HepG2 (cell line): ENCODE results near the gene PTAFR. TPM values are rescaled to one million over a fixed set of nuclear protein-coding genes. Genes with fewer than 3 reads are reported as not detected.
A peak's percentile ranks its signal among the peaks of the same experiment; 100 is the strongest.

ENCODE experiments used
- ATAC-seq: fragments of 200-7000 bp; cut with Tn5 transposase; 3 replicates; pipeline ENCODE4 v1.9.1; 2020; ENCODE audit warnings: mild to moderate bottlenecking, moderate library complexity
- BruUV-seq: library from RNA; stranded (reverse); fragments of 400-500 nt; replicated peaks from 2 replicates; lab custom pipeline; 2021; lab: Mats Ljungman, UMichigan
- CTCF ChIA-PET: fragments of 300-600 bp; formaldehyde crosslinking; extraction: SDS; loops from one replicate; lab custom pipeline; 2021; ENCODE audit warnings: low total read pairs, inconsistent platforms, low intra/inter-chr PET ratio; lab: Yijun Ruan, JAX
- POLR2A ChIA-PET: fragments of 350-600 bp; sonication (Branson Sonifier 250); formaldehyde crosslinking; loops from one replicate; lab custom pipeline; 2020; ENCODE audit warnings: antibody characterized with exemption, inconsistent platforms; lab: Yijun Ruan, JAX
- DNase-seq: peaks from one replicate; pipeline ENCODE4 v3.0.0-alpha.2; 2015; ENCODE audit warnings: low spot score
- FAIRE-seq: peaks from 3 replicates; lab custom pipeline; 2011; peaks lifted over from hg19 to GRCh38; lab: Jason Lieb, UNC
- H2AFZ ChIP-seq: one replicate; pipeline ENCODE4 v1.6.1; 2011; ENCODE audit warnings: low read length, inconsistent platforms
- H3K27ac ChIP-seq: fragments of 300-600 bp; 3 replicates; pipeline ENCODE4 v1.8.0; 2011; ENCODE audit warnings: mixed run types, mild to moderate bottlenecking, mixed read lengths, low read length, inconsistent platforms; ENCODE audit not compliant: insufficient read depth; ENCODE audit errors: extremely low read length
- H3K27me3 ChIP-seq, 2 experiments: fragments of 200-600 bp in 1 of 2; 2 replicates in 1 of 2; 3 replicates in 1 of 2; pipeline versions ENCODE4 v1.6.0 to v1.8.0; 2011; ENCODE audit warnings: low read length in 2 of 2, mild to moderate bottlenecking in 2 of 2, moderate library complexity in 2 of 2, inconsistent platforms in 1 of 2; ENCODE audit not compliant: insufficient read depth in 2 of 2, control insufficient read depth in 1 of 2
- H3K36me3 ChIP-seq, 2 experiments: fragments of 200-600 bp in 1 of 2; replicated peaks in 1 of 2; 2 replicates in 1 of 2; 3 replicates in 1 of 2; pipeline versions ENCODE4 v1.5.1 to v1.8.0; 2011; ENCODE audit warnings: low read length in 2 of 2, inconsistent platforms in 1 of 2; ENCODE audit not compliant: insufficient read depth in 2 of 2, control insufficient read depth in 1 of 2
- H3K4me1 ChIP-seq: 2 replicates; pipeline ENCODE4 v1.5.1; 2012; ENCODE audit warnings: low read length, inconsistent platforms; ENCODE audit not compliant: insufficient read depth
- H3K4me2 ChIP-seq: 2 replicates; pipeline ENCODE4 v1.6.0; 2011; ENCODE audit warnings: low read depth, low read length, inconsistent platforms
- H3K4me3 ChIP-seq, 3 experiments: fragments of 200-600 bp in 1 of 3; sonication (generic), shearing (Covaris generic) in 1 of 3; replicated peaks in 1 of 3; 2 replicates each; pipeline ENCODE4 v1.5.1; 2011 to 2016; ENCODE audit warnings: low read length in 3 of 3, inconsistent platforms in 2 of 3, low read depth in 2 of 3, mild to moderate bottlenecking in 2 of 3, control low read depth in 1 of 3, mixed read lengths in 1 of 3; ENCODE audit not compliant: insufficient read depth in 1 of 3
- H3K79me2 ChIP-seq: one replicate; pipeline ENCODE4 v1.6.1; 2011; ENCODE audit warnings: low read length, inconsistent platforms; ENCODE audit not compliant: insufficient read depth
- H3K9ac ChIP-seq: 2 replicates; pipeline ENCODE4 v1.6.0; 2011; ENCODE audit warnings: mild to moderate bottlenecking, low read depth, low read length, inconsistent platforms; ENCODE audit not compliant: insufficient read depth
- H3K9me3 ChIP-seq: 2 replicates; pipeline ENCODE4 v1.5.1; 2012; ENCODE audit warnings: mild to moderate bottlenecking, low read length
- H4K20me1 ChIP-seq: 2 replicates; pipeline ENCODE4 v1.6.0; 2011; ENCODE audit warnings: inconsistent platforms, mild to moderate bottlenecking, low read length, moderate library complexity; ENCODE audit not compliant: insufficient read depth
- AKAP8 ChIP-seq: sonication (generic); formaldehyde crosslinking; IDR thresholded peaks from 2 replicates; pipeline ENCODE4 v1.5.1; 2020; ENCODE audit warnings: mild to moderate bottlenecking, missing genetic modification reagents
- ARID5B ChIP-seq: IDR thresholded peaks from 2 replicates; pipeline ENCODE4 v1.4.0; 2020; ENCODE audit warnings: mild to moderate bottlenecking, missing genetic modification reagents
- CAMTA2 ChIP-seq: sonication (generic); formaldehyde crosslinking; IDR thresholded peaks from 2 replicates; pipeline ENCODE4 v1.4.0; 2020; ENCODE audit warnings: mild to moderate bottlenecking, missing genetic modification reagents, borderline replicate concordance
- CBX5 ChIP-seq: sonication (generic); formaldehyde crosslinking; IDR thresholded peaks from 2 replicates; pipeline ENCODE4 v1.4.0; 2020; ENCODE audit warnings: missing genetic modification reagents, borderline replicate concordance
- GATAD2A ChIP-seq: IDR thresholded peaks from 2 replicates; pipeline ENCODE4 v1.6.1; 2016
- NFRKB ChIP-seq: fragments of 450-650 bp; IDR thresholded peaks from 2 replicates; pipeline ENCODE4 v1.6.1; 2017
- RARA ChIP-seq: IDR thresholded peaks from 2 replicates; pipeline ENCODE4 v1.6.1; 2016; ENCODE audit warnings: missing genetic modification reagents, missing compliant biosample characterization
- SKI ChIP-seq: fragments of 450-650 bp; IDR thresholded peaks from one replicate; pipeline ENCODE4 v1.6.1; 2018; ENCODE audit warnings: mild to moderate bottlenecking; ENCODE audit not compliant: partially characterized antibody
- TP53 ChIP-seq: sonication (generic); formaldehyde crosslinking; conservative IDR thresholded peaks from 2 replicates; pipeline ENCODE4 v1.4.0; 2020; ENCODE audit warnings: missing genetic modification reagents
- ZIK1 ChIP-seq: sonication (generic); formaldehyde crosslinking; IDR thresholded peaks from 2 replicates; pipeline ENCODE4 v1.5.0; 2020; ENCODE audit warnings: mild to moderate bottlenecking, low read depth, missing genetic modification reagents, borderline replicate concordance
- ZMYM3 ChIP-seq: sonication (generic); formaldehyde crosslinking; IDR thresholded peaks from 2 replicates; pipeline ENCODE4 v1.5.1; 2020; ENCODE audit warnings: mild to moderate bottlenecking, missing genetic modification reagents
- ZNF205 ChIP-seq: IDR thresholded peaks from 2 replicates; pipeline ENCODE4 v1.6.1; 2018; ENCODE audit warnings: missing biosample characterization, missing genetic modification reagents
- ZNF441 ChIP-seq: sonication (generic); formaldehyde crosslinking; IDR thresholded peaks from 2 replicates; pipeline ENCODE4 v1.7.0; 2021; ENCODE audit warnings: missing genetic modification reagents, borderline replicate concordance
- ZNF446 ChIP-seq: sonication (generic); formaldehyde crosslinking; IDR thresholded peaks from 2 replicates; pipeline ENCODE4 v1.5.0; 2020; ENCODE audit warnings: mild to moderate bottlenecking, missing genetic modification reagents
- ZNF451 ChIP-seq: sonication (generic); formaldehyde crosslinking; IDR thresholded peaks from 2 replicates; pipeline ENCODE4 v1.5.0; 2020; ENCODE audit warnings: mild to moderate bottlenecking, missing genetic modification reagents
- ZNF644 ChIP-seq: IDR thresholded peaks from 2 replicates; pipeline ENCODE4 v1.6.1; 2016; ENCODE audit warnings: low read depth
- WGBS: methylation state at CpG from one replicate; pipeline ENCODE4 v1.1.6; 2017; ENCODE audit warnings: low lambda C conversion rate; 5-methylcytosine and 5-hydroxymethylcytosine counted together
- in situ Hi-C: cut with HindIII; loops from 2 replicates; pipeline ENCODE4 v1.10.0; 2017; ENCODE audit warnings: low pct_unique_long_range_greater_than_20kb; ENCODE audit not compliant: extremely low pct_ligation_motif_present
- intact Hi-C: fragments of 100-400 bp; cut with micrococcal nuclease; formaldehyde crosslinking; loops from one replicate; pipeline ENCODE4 v1.10.0; 2022; ENCODE audit not compliant: unreplicated experiment
- polyA plus RNA-seq, 8 experiments: library from polyadenylated mRNA; depleted of rRNA in 3 of 8; stranded (reverse) in 7 of 8; unstranded in 1 of 8; fragments of >200 nt; fragmentation: Illumina TruSeq in 4 of 8; extraction: Trizol in 4 of 8; gene quantifications; 2 replicates each; pipeline versions ENCODE4 v1.2.1 to v1.2.3, GENCODE V29; 2011 to 2016; ENCODE audit warnings: low read depth in 4 of 8, missing spikeins in 1 of 8, mixed read lengths in 1 of 8; ENCODE audit not compliant: insufficient read depth in 1 of 8
- total RNA-seq, 5 experiments: library from RNA; depleted of rRNA; stranded (reverse); fragments of >200 nt; fragmentation: Illumina TruSeq; extraction: Trizol; gene quantifications; 2 replicates each; pipeline ENCODE4 v1.2.3, GENCODE V29; 2016; ENCODE audit warnings: low read depth in 1 of 5

Gene PTAFR
- total and polyA plus RNA-seq, 2 of the 13 experiments (the other 11 are each of a cell fraction or from before 2014, with no cell fraction given) = 0.27 to 24.0 TPM

- ChIA-PET CTCF (no interaction called here), POLR2A (no interaction called here)
- H3K4me1 ChIP-seq = peaks cover 34% of the 10 kb centered on the region
- ATAC-seq (no peak), DNase-seq (no peak), FAIRE-seq (no peak)
- H4K20me1 ChIP-seq = no peaks in the 10 kb centered on the region
- intact Hi-C loops (no loop called here), in situ Hi-C loops (no loop called here)
- WGBS = 14% methylated on average over 3 of the region's 3 CpGs
- H3K27ac ChIP-seq = no peak overlapping the region
- H3K27me3 ChIP-seq = no peaks in the 10 kb centered on the region
- H3K9me3 ChIP-seq = no peaks in the 10 kb centered on the region
- no TSS peak for BruUV-seq
- peak overlapping the region in 2 of 3 experiments; percentile 18 to 35; a peak in 3 of 6 replicates for H3K4me3 ChIP-seq
- H3K9ac ChIP-seq = no peak overlapping the region
- no peaks in the 10 kb centered on the region for H3K79me2 ChIP-seq
- no peak overlapping the region for H2AFZ ChIP-seq
- peak overlapping the region; percentile 56 for H3K4me2 ChIP-seq
- no peaks in the 10 kb centered on the region for H3K36me3 ChIP-seq
- no peak for TF ChIP-seq RARA (CRISPR knock-in tag)
- TF ChIP-seq ZMYM3 (CRISPR knock-in tag) = no peak
- TF ChIP-seq ZNF446 (CRISPR knock-in tag) = no peak
- no peak for TF ChIP-seq ARID5B (CRISPR knock-in tag)
- no peak for TF ChIP-seq AKAP8 (CRISPR knock-in tag)
- no peak for TF ChIP-seq ZNF451 (CRISPR knock-in tag)
- TF ChIP-seq ZIK1 (CRISPR knock-in tag) = no peak
- no peak for TF ChIP-seq TP53 (CRISPR knock-in tag)
- TF ChIP-seq ZNF644 = no peak
- no peak for TF ChIP-seq NFRKB
- TF ChIP-seq CAMTA2 = no peak
- TF ChIP-seq ZNF205 (CRISPR knock-in tag) = no peak
- TF ChIP-seq CBX5 (CRISPR knock-in tag) = no peak
- TF ChIP-seq ZNF441 (CRISPR knock-in tag) = no peak
- TF ChIP-seq SKI = no peak
- TF ChIP-seq GATAD2A (CRISPR knock-in tag) = no peak
These were observed 14.0 kb upstream of the PTAFR start for GRCh38 chr1:28190337-28190979.
